ENCODE data around the gene TP53I13.

TP53I13 gene

GRCh38 chr17:29583324-29584248 is 15.1 kb downstream of the TP53I13 start:
- Mint-ChIP-seq H3K9me3 (no peaks in the 10 kb centered on the region), H3K4me1 (peaks cover 60% of the 10 kb centered on the region), H3K27ac (peak overlapping the region; percentile 65), H3K36me3 (peaks cover 43% of the 10 kb centered on the region), H3K4me3 (no peak overlapping the region), H3K27me3 (no peaks in the 10 kb centered on the region)
- no peak for ATAC-seq

GRCh38 chr17:29584452-29585079 is 16.1 kb downstream of the TP53I13 start:
- Mint-ChIP-seq H3K4me3 (no peak overlapping the region), H3K9me3 (no peaks in the 10 kb centered on the region), H3K36me3 (peaks cover 37% of the 10 kb centered on the region), H3K4me1 (peaks cover 62% of the 10 kb centered on the region), H3K27ac (peak overlapping the region; percentile 65), H3K27me3 (no peaks in the 10 kb centered on the region)
- ATAC-seq, result no peak

- Mint-ChIP-seq H3K4me1 (peaks cover 66% of the 10 kb centered on the region), H3K27me3 (no peaks in the 10 kb centered on the region), H3K36me3 (peaks cover 30% of the 10 kb centered on the region), H3K27ac (peak overlapping the region; percentile 65), H3K9me3 (no peaks in the 10 kb centered on the region), H3K4me3 (no peak overlapping the region)
- no peak for ATAC-seq
Observed at GRCh38 chr17:29585080-29585751, 16.7 kb downstream of the TP53I13 start.

GRCh38 chr17:29586676-29587469 is 18.4 kb downstream of the TP53I13 start:
- Mint-ChIP-seq H3K4me3 (no peak overlapping the region), H3K36me3 (peaks cover 14% of the 10 kb centered on the region), H3K27ac (peak overlapping the region; percentile 75), H3K4me1 (peaks cover 73% of the 10 kb centered on the region), H3K9me3 (no peaks in the 10 kb centered on the region), H3K27me3 (no peaks in the 10 kb centered on the region)
- ATAC-seq, result no peak

GRCh38 chr17:29587591-29587990 is 19.1 kb downstream of the TP53I13 start:
- peak overlapping the region; percentile 75 for H3K27ac Mint-ChIP-seq
- no peaks in the 10 kb centered on the region for H3K9me3 Mint-ChIP-seq
- H3K4me1 Mint-ChIP-seq, result peaks cover 80% of the 10 kb centered on the region
- no peak for ATAC-seq
- peaks cover 7% of the 10 kb centered on the region for H3K36me3 Mint-ChIP-seq
- peak overlapping the region; percentile 91 for H3K4me3 Mint-ChIP-seq
- H3K27me3 Mint-ChIP-seq, result no peaks in the 10 kb centered on the region

GRCh38 chr17:29588017-29588561 is 19.6 kb downstream of the TP53I13 start:
- H3K27ac Mint-ChIP-seq, result peak overlapping the region; percentile 75
- no peak for ATAC-seq
- H3K9me3 Mint-ChIP-seq, result no peaks in the 10 kb centered on the region
- H3K36me3 Mint-ChIP-seq, result peaks cover 2% of the 10 kb centered on the region
- H3K4me3 Mint-ChIP-seq, result peak overlapping the region; percentile 91
- peaks cover 85% of the 10 kb centered on the region for H3K4me1 Mint-ChIP-seq
- no peaks in the 10 kb centered on the region for H3K27me3 Mint-ChIP-seq

GRCh38 chr17:29588562-29589411 is 20.3 kb downstream of the TP53I13 start:
- peak; percentile 39 for ATAC-seq
- H3K4me1 Mint-ChIP-seq, result peaks cover 83% of the 10 kb centered on the region
- peak overlapping the region; percentile 91 for H3K4me3 Mint-ChIP-seq
- peak overlapping the region; percentile 75 for H3K27ac Mint-ChIP-seq
- no peaks in the 10 kb centered on the region for H3K9me3 Mint-ChIP-seq
- H3K36me3 Mint-ChIP-seq, result no peaks in the 10 kb centered on the region
- no peaks in the 10 kb centered on the region for H3K27me3 Mint-ChIP-seq

GRCh38 chr17:29589524-29590410 is 21.3 kb downstream of the TP53I13 start, which contains the start of gene GIT1:
TSS of gene GIT1 (minus strand) at chr17:29589648. CDS start at chr17:29589378, 270 bp downstream.
- H3K36me3 Mint-ChIP-seq, result no peaks in the 10 kb centered on the region
- no peaks in the 10 kb centered on the region for H3K27me3 Mint-ChIP-seq
- peak within 1 kb of the TSS; percentile 91 for H3K4me3 Mint-ChIP-seq
- no peaks in the 10 kb centered on the region for H3K9me3 Mint-ChIP-seq
- peak within 1 kb of the TSS; percentile 75 for H3K27ac Mint-ChIP-seq
- peak; percentile 87 for ATAC-seq
- H3K4me1 Mint-ChIP-seq, result peaks cover 80% of the 10 kb centered on the region

GRCh38 chr17:29590411-29591145 is 22.1 kb downstream of the TP53I13 start:
- Mint-ChIP-seq H3K27ac (peak overlapping the region; percentile 73), H3K9me3 (no peaks in the 10 kb centered on the region), H3K36me3 (no peaks in the 10 kb centered on the region), H3K4me1 (peaks cover 72% of the 10 kb centered on the region), H3K4me3 (peak overlapping the region; percentile 78), H3K27me3 (no peaks in the 10 kb centered on the region)
- ATAC-seq, result no peak

GRCh38 chr17:29591146-29591736 is 22.7 kb downstream of the TP53I13 start:
- ATAC-seq, result no peak
- Mint-ChIP-seq H3K9me3 (no peaks in the 10 kb centered on the region), H3K27me3 (no peaks in the 10 kb centered on the region), H3K4me3 (peak overlapping the region; percentile 78), H3K27ac (peak overlapping the region; percentile 73), H3K36me3 (no peaks in the 10 kb centered on the region), H3K4me1 (peaks cover 67% of the 10 kb centered on the region)

GRCh38 chr17:29591737-29592608 is 23.5 kb downstream of the TP53I13 start:
- peak; percentile 58 for ATAC-seq
- Mint-ChIP-seq H3K9me3 (no peaks in the 10 kb centered on the region), H3K27ac (peak overlapping the region; percentile 73), H3K4me1 (peaks cover 61% of the 10 kb centered on the region), H3K27me3 (no peaks in the 10 kb centered on the region), H3K4me3 (peak overlapping the region; percentile 78), H3K36me3 (no peaks in the 10 kb centered on the region)

Data from stimulated activated memory B cell treated with anti-CD40 and anti-IgM and Interleukin-4, amounts not matched to agents 10 μg/mL and 1 μg/mL and 100 μg/mL, for 72 hours (primary cell).